GM23338 (cell line): ENCODE data around the gene SLC7A6. TPM values are rescaled to one million over a fixed set of nuclear protein-coding genes. Genes with fewer than 3 reads are reported as not detected.

Experiments
- ATAC-seq: fragments of 200-7000 bp; cut with Tn5 transposase; 3 replicates; pipeline ENCODE4 v1.9.1; 2020
- DNase-seq: peaks from one replicate; pipeline ENCODE4 v3.0.0-alpha.2; 2015; ENCODE audit warnings: low spot score
- H2AFZ ChIP-seq: fragments of 200-600 bp; sonication (generic); 2 replicates; pipeline ENCODE4 v1.8.0; 2016; ENCODE audit warnings: antibody characterized with exemption, mild to moderate bottlenecking, moderate library complexity
- H3F3A ChIP-seq: fragments of 200-600 bp; sonication (generic); replicated peaks from 2 replicates; pipeline ENCODE4 v1.8.0; 2017; ENCODE audit warnings: antibody characterized with exemption, mixed run types, low read depth
- H3K27ac ChIP-seq: fragments of 200-600 bp; sonication (generic); 2 replicates; pipeline ENCODE4 v1.6.1; 2016; ENCODE audit warnings: low read depth
- H3K27me3 ChIP-seq: fragments of 200-600 bp; sonication (generic); 2 replicates; pipeline ENCODE4 v1.8.0; 2016; ENCODE audit warnings: mild to moderate bottlenecking, mixed run types, moderate library complexity; ENCODE audit not compliant: insufficient read depth
- H3K36me3 ChIP-seq: fragments of 200-600 bp; sonication (generic); 2 replicates; pipeline ENCODE4 v1.8.0; 2016; ENCODE audit warnings: mild to moderate bottlenecking; ENCODE audit not compliant: insufficient read depth
- H3K4me1 ChIP-seq: fragments of 200-600 bp; sonication (generic); 2 replicates; pipeline ENCODE4 v1.8.0; 2016; ENCODE audit warnings: mild to moderate bottlenecking, moderate library complexity; ENCODE audit not compliant: insufficient read depth
- H3K4me2 ChIP-seq: fragments of 200-600 bp; sonication (generic); 2 replicates; pipeline ENCODE4 v1.7.1; 2017; ENCODE audit warnings: mixed run types
- H3K4me3 ChIP-seq: fragments of 200-600 bp; sonication (generic); 2 replicates; pipeline ENCODE4 v1.6.1; 2016; ENCODE audit warnings: mixed run types
- H3K79me2 ChIP-seq: fragments of 200-600 bp; sonication (generic); replicated peaks from 2 replicates; pipeline ENCODE4 v1.8.0; 2017; ENCODE audit warnings: mild to moderate bottlenecking; ENCODE audit not compliant: insufficient read depth
- H3K9me2 ChIP-seq: fragments of 200-600 bp; sonication (generic); 2 replicates; pipeline ENCODE4 v1.8.0; 2017; ENCODE audit not compliant: insufficient read depth
- H4K20me1 ChIP-seq: fragments of 200-600 bp; sonication (generic); replicated peaks from 2 replicates; pipeline ENCODE4 v1.8.0; 2017; ENCODE audit warnings: mild to moderate bottlenecking; ENCODE audit not compliant: insufficient read depth
- H3K27ac Mint-ChIP-seq: 2 replicates; pipeline ENCODE4 v1.8.0; 2020; ENCODE audit warnings: inconsistent platforms, mild to moderate bottlenecking, moderate library complexity, mixed read lengths
- H3K27me3 Mint-ChIP-seq: 3 replicates; pipeline ENCODE4 v1.8.0; 2022; ENCODE audit warnings: low read depth, mild to moderate bottlenecking, moderate library complexity, mixed read lengths, inconsistent platforms; ENCODE audit not compliant: insufficient read depth, poor library complexity
- H3K36me3 Mint-ChIP-seq: 3 replicates; pipeline ENCODE4 v1.8.0; 2021; ENCODE audit warnings: low read depth, mild to moderate bottlenecking, inconsistent platforms, moderate library complexity, mixed read lengths
- H3K4me1 Mint-ChIP-seq: 3 replicates; pipeline ENCODE4 v1.8.0; 2020; ENCODE audit warnings: mild to moderate bottlenecking, inconsistent platforms, mixed read lengths
- H3K4me3 Mint-ChIP-seq: 3 replicates; pipeline ENCODE4 v1.8.0; 2021; ENCODE audit warnings: moderate library complexity, mild to moderate bottlenecking, inconsistent platforms, mixed read lengths
- H3K9me3 Mint-ChIP-seq: 3 replicates; pipeline ENCODE4 v1.8.0; 2020; ENCODE audit warnings: moderate library complexity, mild to moderate bottlenecking, inconsistent platforms, mixed read lengths
- CREB1 ChIP-seq: fragments of 250-450 bp; sonication (Bioruptor Pico); IDR thresholded peaks from 2 replicates; pipeline ENCODE4 v1.5.0; 2020; ENCODE audit warnings: low read depth, mild to moderate bottlenecking, moderate library complexity
- EZH2 ChIP-seq: fragments of 200-600 bp; sonication (generic); IDR thresholded peaks from one replicate; pipeline ENCODE4 v1.8.0; 2017; ENCODE audit warnings: antibody characterized with exemption, mild to moderate bottlenecking, low read depth; ENCODE audit not compliant: unreplicated experiment
- NANOG ChIP-seq: IDR thresholded peaks from 2 replicates; pipeline ENCODE4 v1.6.1; 2016; ENCODE audit warnings: antibody characterized with exemption, borderline replicate concordance
- POLR2AphosphoS5 ChIP-seq: IDR thresholded peaks from 2 replicates; pipeline ENCODE4 v1.6.1; 2016; ENCODE audit warnings: antibody characterized with exemption, low read depth
- STAT1 ChIP-seq: IDR thresholded peaks from one replicate; pipeline ENCODE4 v1.6.1; 2016; ENCODE audit warnings: antibody characterized with exemption; ENCODE audit not compliant: unreplicated experiment
- ZNF114 ChIP-seq: fragments of 250-450 bp; sonication (Bioruptor Pico); IDR thresholded peaks from 2 replicates; pipeline ENCODE4 v1.5.0; 2020; ENCODE audit warnings: mild to moderate bottlenecking, moderate library complexity
- ZNF331 ChIP-seq: fragments of 250-450 bp; sonication (Bioruptor Pico); IDR thresholded peaks from 2 replicates; pipeline ENCODE4 v1.5.0; 2020; ENCODE audit warnings: low read depth, mild to moderate bottlenecking, moderate library complexity
- polyA plus RNA-seq: library from polyadenylated mRNA; unstranded; fragments of >200 nt; fragmentation: Nextera tagmentation; extraction: Ambion mirVana; gene quantifications from 2 replicates; pipeline ENCODE4 v1.2.1, GENCODE V29; 2016
- total RNA-seq: library from RNA; depleted of rRNA; stranded (reverse); fragments of >200 nt; shearing (Covaris generic); gene quantifications from 2 replicates; pipeline ENCODE4 v1.2.3, GENCODE V29; 2014
- TF ChIP-seq, protein P1 (sequence below): fragments of 250-450 bp; sonication (Bioruptor Pico); IDR thresholded peaks from 2 replicates; pipeline ENCODE4 v1.5.0; 2020; ENCODE audit warnings: mild to moderate bottlenecking, moderate library complexity
- TF ChIP-seq, protein P2 (sequence below): IDR thresholded peaks from one replicate; pipeline ENCODE4 v1.6.1; 2018; ENCODE audit warnings: antibody characterized with exemption; ENCODE audit not compliant: unreplicated experiment

SLC7A6 gene
- total and polyA plus RNA-seq, 2 experiments from 2014 or later: 16.6 to 30.9 TPM

DNA sequence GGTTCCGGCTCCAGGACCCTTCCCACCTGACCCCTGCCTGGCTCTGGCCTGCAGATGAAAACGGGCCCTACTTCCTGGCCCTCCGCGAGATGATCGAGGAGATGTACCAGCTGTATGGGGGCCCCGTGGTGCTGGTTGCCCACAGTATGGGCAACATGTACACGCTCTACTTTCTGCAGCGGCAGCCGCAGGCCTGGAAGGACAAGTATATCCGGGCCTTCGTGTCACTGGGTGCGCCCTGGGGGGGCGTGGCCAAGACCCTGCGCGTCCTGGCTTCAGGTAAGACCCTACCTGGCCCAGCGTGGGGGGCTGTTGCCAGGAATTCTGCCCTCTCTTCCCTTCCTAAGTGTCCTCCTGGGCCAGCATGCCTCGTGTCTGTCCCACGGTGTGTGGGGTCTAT, 8.6 kb upstream of the SLC7A6 start (continued):
- TF ChIP-seq, protein P1, sequence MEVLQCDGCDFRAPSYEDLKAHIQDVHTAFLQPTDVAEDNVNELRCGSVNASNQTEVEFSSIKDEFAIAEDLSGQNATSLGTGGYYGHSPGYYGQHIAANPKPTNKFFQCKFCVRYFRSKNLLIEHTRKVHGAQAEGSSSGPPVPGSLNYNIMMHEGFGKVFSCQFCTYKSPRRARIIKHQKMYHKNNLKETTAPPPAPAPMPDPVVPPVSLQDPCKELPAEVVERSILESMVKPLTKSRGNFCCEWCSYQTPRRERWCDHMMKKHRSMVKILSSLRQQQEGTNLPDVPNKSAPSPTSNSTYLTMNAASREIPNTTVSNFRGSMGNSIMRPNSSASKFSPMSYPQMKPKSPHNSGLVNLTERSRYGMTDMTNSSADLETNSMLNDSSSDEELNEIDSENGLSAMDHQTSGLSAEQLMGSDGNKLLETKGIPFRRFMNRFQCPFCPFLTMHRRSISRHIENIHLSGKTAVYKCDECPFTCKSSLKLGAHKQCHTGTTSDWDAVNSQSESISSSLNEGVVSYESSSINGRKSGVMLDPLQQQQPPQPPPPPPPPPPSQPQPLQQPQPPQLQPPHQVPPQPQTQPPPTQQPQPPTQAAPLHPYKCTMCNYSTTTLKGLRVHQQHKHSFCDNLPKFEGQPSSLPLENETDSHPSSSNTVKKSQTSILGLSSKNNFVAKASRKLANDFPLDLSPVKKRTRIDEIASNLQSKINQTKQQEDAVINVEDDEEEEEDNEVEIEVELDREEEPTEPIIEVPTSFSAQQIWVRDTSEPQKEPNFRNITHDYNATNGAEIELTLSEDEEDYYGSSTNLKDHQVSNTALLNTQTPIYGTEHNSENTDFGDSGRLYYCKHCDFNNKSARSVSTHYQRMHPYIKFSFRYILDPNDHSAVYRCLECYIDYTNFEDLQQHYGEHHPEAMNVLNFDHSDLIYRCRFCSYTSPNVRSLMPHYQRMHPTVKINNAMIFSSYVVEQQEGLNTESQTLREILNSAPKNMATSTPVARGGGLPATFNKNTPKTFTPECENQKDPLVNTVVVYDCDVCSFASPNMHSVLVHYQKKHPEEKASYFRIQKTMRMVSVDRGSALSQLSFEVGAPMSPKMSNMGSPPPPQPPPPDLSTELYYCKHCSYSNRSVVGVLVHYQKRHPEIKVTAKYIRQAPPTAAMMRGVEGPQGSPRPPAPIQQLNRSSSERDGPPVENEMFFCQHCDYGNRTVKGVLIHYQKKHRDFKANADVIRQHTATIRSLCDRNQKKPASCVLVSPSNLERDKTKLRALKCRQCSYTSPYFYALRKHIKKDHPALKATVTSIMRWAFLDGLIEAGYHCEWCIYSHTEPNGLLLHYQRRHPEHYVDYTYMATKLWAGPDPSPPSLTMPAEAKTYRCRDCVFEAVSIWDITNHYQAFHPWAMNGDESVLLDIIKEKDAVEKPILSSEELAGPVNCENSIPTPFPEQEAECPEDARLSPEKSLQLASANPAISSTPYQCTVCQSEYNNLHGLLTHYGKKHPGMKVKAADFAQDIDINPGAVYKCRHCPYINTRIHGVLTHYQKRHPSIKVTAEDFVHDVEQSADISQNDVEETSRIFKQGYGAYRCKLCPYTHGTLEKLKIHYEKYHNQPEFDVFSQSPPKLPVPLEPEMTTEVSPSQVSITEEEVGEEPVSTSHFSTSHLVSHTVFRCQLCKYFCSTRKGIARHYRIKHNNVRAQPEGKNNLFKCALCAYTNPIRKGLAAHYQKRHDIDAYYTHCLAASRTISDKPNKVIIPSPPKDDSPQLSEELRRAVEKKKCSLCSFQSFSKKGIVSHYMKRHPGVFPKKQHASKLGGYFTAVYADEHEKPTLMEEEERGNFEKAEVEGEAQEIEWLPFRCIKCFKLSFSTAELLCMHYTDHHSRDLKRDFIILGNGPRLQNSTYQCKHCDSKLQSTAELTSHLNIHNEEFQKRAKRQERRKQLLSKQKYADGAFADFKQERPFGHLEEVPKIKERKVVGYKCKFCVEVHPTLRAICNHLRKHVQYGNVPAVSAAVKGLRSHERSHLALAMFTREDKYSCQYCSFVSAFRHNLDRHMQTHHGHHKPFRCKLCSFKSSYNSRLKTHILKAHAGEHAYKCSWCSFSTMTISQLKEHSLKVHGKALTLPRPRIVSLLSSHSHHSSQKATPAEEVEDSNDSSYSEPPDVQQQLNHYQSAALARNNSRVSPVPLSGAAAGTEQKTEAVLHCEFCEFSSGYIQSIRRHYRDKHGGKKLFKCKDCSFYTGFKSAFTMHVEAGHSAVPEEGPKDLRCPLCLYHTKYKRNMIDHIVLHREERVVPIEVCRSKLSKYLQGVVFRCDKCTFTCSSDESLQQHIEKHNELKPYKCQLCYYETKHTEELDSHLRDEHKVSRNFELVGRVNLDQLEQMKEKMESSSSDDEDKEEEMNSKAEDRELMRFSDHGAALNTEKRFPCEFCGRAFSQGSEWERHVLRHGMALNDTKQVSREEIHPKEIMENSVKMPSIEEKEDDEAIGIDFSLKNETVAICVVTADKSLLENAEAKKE (CRISPR knock-in tag): no peak
- TF ChIP-seq CREB1 (CRISPR knock-in tag): no peak
- TF ChIP-seq ZNF331 (CRISPR knock-in tag): no peak
- TF ChIP-seq, protein P2, sequence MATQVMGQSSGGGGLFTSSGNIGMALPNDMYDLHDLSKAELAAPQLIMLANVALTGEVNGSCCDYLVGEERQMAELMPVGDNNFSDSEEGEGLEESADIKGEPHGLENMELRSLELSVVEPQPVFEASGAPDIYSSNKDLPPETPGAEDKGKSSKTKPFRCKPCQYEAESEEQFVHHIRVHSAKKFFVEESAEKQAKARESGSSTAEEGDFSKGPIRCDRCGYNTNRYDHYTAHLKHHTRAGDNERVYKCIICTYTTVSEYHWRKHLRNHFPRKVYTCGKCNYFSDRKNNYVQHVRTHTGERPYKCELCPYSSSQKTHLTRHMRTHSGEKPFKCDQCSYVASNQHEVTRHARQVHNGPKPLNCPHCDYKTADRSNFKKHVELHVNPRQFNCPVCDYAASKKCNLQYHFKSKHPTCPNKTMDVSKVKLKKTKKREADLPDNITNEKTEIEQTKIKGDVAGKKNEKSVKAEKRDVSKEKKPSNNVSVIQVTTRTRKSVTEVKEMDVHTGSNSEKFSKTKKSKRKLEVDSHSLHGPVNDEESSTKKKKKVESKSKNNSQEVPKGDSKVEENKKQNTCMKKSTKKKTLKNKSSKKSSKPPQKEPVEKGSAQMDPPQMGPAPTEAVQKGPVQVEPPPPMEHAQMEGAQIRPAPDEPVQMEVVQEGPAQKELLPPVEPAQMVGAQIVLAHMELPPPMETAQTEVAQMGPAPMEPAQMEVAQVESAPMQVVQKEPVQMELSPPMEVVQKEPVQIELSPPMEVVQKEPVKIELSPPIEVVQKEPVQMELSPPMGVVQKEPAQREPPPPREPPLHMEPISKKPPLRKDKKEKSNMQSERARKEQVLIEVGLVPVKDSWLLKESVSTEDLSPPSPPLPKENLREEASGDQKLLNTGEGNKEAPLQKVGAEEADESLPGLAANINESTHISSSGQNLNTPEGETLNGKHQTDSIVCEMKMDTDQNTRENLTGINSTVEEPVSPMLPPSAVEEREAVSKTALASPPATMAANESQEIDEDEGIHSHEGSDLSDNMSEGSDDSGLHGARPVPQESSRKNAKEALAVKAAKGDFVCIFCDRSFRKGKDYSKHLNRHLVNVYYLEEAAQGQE: no peak

DNA sequence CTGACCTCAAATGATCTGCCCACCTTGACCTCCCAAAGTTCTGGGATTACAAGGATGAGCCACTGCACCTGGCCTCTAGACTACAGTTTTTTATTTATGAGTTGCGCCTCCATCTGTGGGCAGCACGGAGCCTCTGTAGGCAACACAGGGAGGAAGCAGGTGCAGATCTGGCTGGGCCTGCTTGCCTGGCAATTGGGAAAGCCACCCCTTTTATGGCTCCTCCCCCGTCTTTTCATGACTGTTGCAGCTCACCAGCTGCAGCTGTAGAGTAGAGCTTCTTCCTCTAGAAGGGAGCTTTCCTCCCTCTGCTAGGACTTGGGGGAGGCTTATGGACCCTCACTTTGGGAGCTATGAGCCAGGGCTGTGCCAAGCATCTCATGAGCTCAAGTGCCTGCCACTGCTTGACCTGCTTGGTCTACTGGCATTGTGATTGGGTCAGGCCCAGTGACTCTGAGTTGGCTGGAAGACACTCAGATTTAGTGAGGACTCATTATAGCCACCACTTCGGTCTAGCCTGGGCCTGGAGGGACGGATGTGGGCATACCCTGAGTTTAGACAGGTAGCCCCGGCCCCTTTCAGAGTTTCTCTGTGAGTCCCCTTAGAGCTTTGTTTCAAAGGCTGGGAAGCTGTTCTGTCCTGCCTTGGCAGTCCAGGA, 6.9 kb upstream of the SLC7A6 start:
- ATAC-seq: no peak
- 0 out of 2 replicates have a peak, but pooled peaks cover 3% of the 10 kb centered on the region for H3F3A ChIP-seq
- H3K4me3 Mint-ChIP-seq: no peak overlapping the region
- H3K9me2 ChIP-seq: no peaks in the 10 kb centered on the region
- no peaks in the 10 kb centered on the region; the same call in 2 of the 3 replicates for H3K4me1 Mint-ChIP-seq
- H3K36me3 Mint-ChIP-seq: no peaks in the 10 kb centered on the region
- H3K4me1 ChIP-seq: no peaks in the 10 kb centered on the region
- H3K27ac ChIP-seq: no peak overlapping the region
- no peak overlapping the region for H2AFZ ChIP-seq
- DNase-seq: no peak
- no peak overlapping the region for H3K27ac Mint-ChIP-seq
- H3K36me3 ChIP-seq: no peaks in the 10 kb centered on the region
- H3K27me3 ChIP-seq: no peaks in the 10 kb centered on the region
- H4K20me1 ChIP-seq: no peaks in the 10 kb centered on the region; the same call in 1 of the 2 replicates
- H3K4me2 ChIP-seq: no peak overlapping the region
- no peak overlapping the region for H3K4me3 ChIP-seq
- no peaks in the 10 kb centered on the region for H3K79me2 ChIP-seq
- peaks cover 5% of the 10 kb centered on the region for H3K27me3 Mint-ChIP-seq
- no peaks in the 10 kb centered on the region for H3K9me3 Mint-ChIP-seq
- no peak for TF ChIP-seq ZNF114 (CRISPR knock-in tag)
- no peak for TF ChIP-seq ZNF331 (CRISPR knock-in tag)
- TF ChIP-seq CREB1 (CRISPR knock-in tag): no peak
- TF ChIP-seq STAT1: no peak
- TF ChIP-seq POLR2AphosphoS5: no peak
- no peak for TF ChIP-seq EZH2
- TF ChIP-seq, protein P2: no peak
- no peak for TF ChIP-seq NANOG
